Measurements from ENCODE around the gene PABPN1. TPM values are rescaled to one million over a fixed set of nuclear protein-coding genes. Genes with fewer than 3 reads are reported as not detected.

The PABPN1 gene
- total and polyA plus RNA-seq, 2 of the 13 experiments (the other 11 are each of a cell fraction or from before 2014, with no cell fraction given): 233 to 524 TPM

- TF ChIP-seq MXD4 (CRISPR knock-in tag; IDR thresholded peaks at IDR 0.05): peak; percentile 96
- TF ChIP-seq KAT7 (CRISPR knock-in tag; IDR thresholded peaks at IDR 0.05; ENCODE audit: borderline replicate concordance): 0 out of 2 replicates have a peak, but pooled peaks have one; percentile 22
- peak; percentile 54; the same call in 1 of the 2 replicates for TF ChIP-seq TBX3 (IDR thresholded peaks at IDR 0.05; ENCODE audit: borderline replicate concordance)
- TF ChIP-seq ATM (IDR thresholded peaks at IDR 0.05; ENCODE audit: borderline replicate concordance): no peak
- peak; percentile 94 for TF ChIP-seq ZNF18 (CRISPR knock-in tag; IDR thresholded peaks at IDR 0.05; ENCODE audit: insufficient replicate concordance)
- no peak for TF ChIP-seq ZNF878 (CRISPR knock-in tag; IDR thresholded peaks at IDR 0.05)
- no peak for TF ChIP-seq NONO (IDR thresholded peaks at IDR 0.05)
- no peak for TF ChIP-seq NONO (CRISPR knock-in tag; conservative IDR thresholded peaks at IDR 0.05)
- TF ChIP-seq KLF12 (CRISPR knock-in tag; IDR thresholded peaks at IDR 0.05; ENCODE audit: borderline replicate concordance): no peak
- TF ChIP-seq MEIS2 (CRISPR knock-in tag; IDR thresholded peaks at IDR 0.05): peak; percentile 25; the same call in 1 of the 2 replicates
- 0 out of 2 replicates have a peak, but pooled peaks have one; percentile 82 for TF ChIP-seq ETS1 (CRISPR knock-in tag; IDR thresholded peaks at IDR 0.05)
- peak; percentile 98 for TF ChIP-seq POGK (CRISPR knock-in tag; conservative IDR thresholded peaks at IDR 0.05)
- TF ChIP-seq TP53 (CRISPR knock-in tag; conservative IDR thresholded peaks at IDR 0.05): no peak
- peak; percentile 72; the same call in 1 of the 2 replicates for TF ChIP-seq ZNF3 (CRISPR knock-in tag; IDR thresholded peaks at IDR 0.05)
- TF ChIP-seq ZNF619 (CRISPR knock-in tag; IDR thresholded peaks at IDR 0.05): no peak
- peak; percentile 71; the same call in 1 of the 2 replicates for TF ChIP-seq ZNF747 (CRISPR knock-in tag; IDR thresholded peaks at IDR 0.05; ENCODE audit: borderline replicate concordance)
- TF ChIP-seq ZNF12 (CRISPR knock-in tag; IDR thresholded peaks at IDR 0.05): peak; percentile 85
- TF ChIP-seq ZNF224 (CRISPR knock-in tag; IDR thresholded peaks at IDR 0.05): peak; percentile 99; the same call in 1 of the 2 replicates
- TF ChIP-seq ZNF143 (CRISPR knock-in tag; IDR thresholded peaks at IDR 0.05): peak; percentile 55
- TF ChIP-seq HOXA7 (CRISPR knock-in tag; IDR thresholded peaks at IDR 0.05): no peak
- TF ChIP-seq ARID3A (IDR thresholded peaks at IDR 0.05; ENCODE audit: low read depth, low read length): no peak
- no peak for TF ChIP-seq ZNF574 (CRISPR knock-in tag; IDR thresholded peaks at IDR 0.05)
Measured at GRCh38 chr14:23301969-23302289, 19.3 kb upstream of the PABPN1 start (continued).
